WTC11 (cell line): ENCODE measurements around the gene PDXP. TPM values are rescaled to one million over a fixed set of nuclear protein-coding genes. Genes with fewer than 3 reads are reported as not detected.

Source experiments
- ATAC-seq: fragments of 200-7000 bp; cut with Tn5 transposase; 2 replicates; pipeline ENCODE4 v1.10.0; 2021; ENCODE audit warnings: mild to moderate bottlenecking, moderate library complexity
- CTCF ChIA-PET: fragments of 300-600 bp; sonication (Branson Sonifier 250); formaldehyde crosslinking; loops from one replicate; lab custom pipeline; 2021; ENCODE audit warnings: antibody characterized with exemption; lab: Charles Lee
- POLR2A ChIA-PET: fragments of 350-600 bp; sonication (Branson Sonifier 250); formaldehyde crosslinking; loops from one replicate; lab custom pipeline; 2021; ENCODE audit warnings: antibody characterized with exemption; lab: Charles Lee
- DNase-seq: peaks from one replicate; pipeline ENCODE4 v3.0.0; 2021; ENCODE audit warnings: low spot score
- H3K27ac Mint-ChIP-seq: 2 replicates; pipeline ENCODE4 v1.8.0; 2021; ENCODE audit warnings: mixed read lengths
- H3K27me3 Mint-ChIP-seq: 2 replicates; pipeline ENCODE4 v1.8.0; 2021; ENCODE audit warnings: low read depth, mild to moderate bottlenecking, moderate library complexity, mixed read lengths
- H3K36me3 Mint-ChIP-seq: 2 replicates; pipeline ENCODE4 v1.8.0; 2021; ENCODE audit warnings: mixed read lengths
- H3K4me1 Mint-ChIP-seq: 2 replicates; pipeline ENCODE4 v1.8.0; 2022; ENCODE audit warnings: mixed read lengths
- H3K4me3 Mint-ChIP-seq: 2 replicates; pipeline ENCODE4 v1.8.0; 2021; ENCODE audit warnings: mild to moderate bottlenecking, moderate library complexity, mixed read lengths
- H3K9me3 Mint-ChIP-seq: 2 replicates; pipeline ENCODE4 v1.8.0; 2021; ENCODE audit warnings: mixed read lengths
- ATF1 ChIP-seq: sonication (generic); formaldehyde crosslinking; IDR thresholded peaks from 2 replicates; pipeline ENCODE4 v1.8.1; 2023; ENCODE audit warnings: mild to moderate bottlenecking, moderate library complexity, missing genetic modification reagents
- CBFB ChIP-seq: sonication (generic); formaldehyde crosslinking; IDR thresholded peaks from 2 replicates; pipeline ENCODE4 v1.8.1; 2022; ENCODE audit warnings: mild to moderate bottlenecking, low read depth, missing genetic modification reagents
- ETV6 ChIP-seq: sonication (generic); formaldehyde crosslinking; IDR thresholded peaks from 2 replicates; pipeline ENCODE4 v1.8.1; 2022; ENCODE audit warnings: mild to moderate bottlenecking, missing genetic modification reagents
- KAT7 ChIP-seq: sonication (generic); formaldehyde crosslinking; IDR thresholded peaks from 2 replicates; pipeline ENCODE4 v1.8.1; 2023; ENCODE audit warnings: missing genetic modification reagents, mild to moderate bottlenecking, borderline replicate concordance
- MXD4 ChIP-seq: fragments of 250-450 bp; sonication (Bioruptor Pico); IDR thresholded peaks from 2 replicates; pipeline ENCODE4 v1.8.0; 2021; ENCODE audit warnings: mild to moderate bottlenecking, moderate library complexity, borderline replicate concordance
- NR3C1 ChIP-seq: sonication (generic); formaldehyde crosslinking; conservative IDR thresholded peaks from 2 replicates; pipeline ENCODE4 v1.8.1; 2023; ENCODE audit warnings: low read depth, mild to moderate bottlenecking, missing genetic modification reagents
- RORB ChIP-seq: fragments of 250-450 bp; sonication (Bioruptor Pico); IDR thresholded peaks from 2 replicates; pipeline ENCODE4 v1.9.0; 2021; ENCODE audit warnings: mild to moderate bottlenecking
- TEAD1 ChIP-seq: sonication (generic); formaldehyde crosslinking; IDR thresholded peaks from 2 replicates; pipeline ENCODE4 v1.8.0; 2022; ENCODE audit warnings: mild to moderate bottlenecking, missing genetic modification reagents
- ZBTB43 ChIP-seq: sonication (generic); formaldehyde crosslinking; IDR thresholded peaks from 2 replicates; pipeline ENCODE4 v1.8.1; 2023; ENCODE audit warnings: mild to moderate bottlenecking, missing genetic modification reagents
- ZNF317 ChIP-seq: sonication (generic); formaldehyde crosslinking; IDR thresholded peaks from 2 replicates; pipeline ENCODE4 v1.8.1; 2023; ENCODE audit warnings: low read depth, mild to moderate bottlenecking, moderate library complexity, missing genetic modification reagents, borderline replicate concordance
- ZNF671 ChIP-seq: fragments of 250-450 bp; sonication (Bioruptor Pico); IDR thresholded peaks from 2 replicates; pipeline ENCODE4 v1.8.0; 2021; ENCODE audit warnings: mild to moderate bottlenecking
- total RNA-seq: library from RNA; stranded (reverse); gene quantifications from 3 replicates; pipeline ENCODE4 v1.2.3, GENCODE V29; 2021
- TF ChIP-seq, protein P1 (sequence below): fragments of 250-450 bp; sonication (Bioruptor Pico); IDR thresholded peaks from 2 replicates; pipeline ENCODE4 v1.9.0; 2021; ENCODE audit warnings: moderate library complexity, mild to moderate bottlenecking, inconsistent platforms, borderline replicate concordance
- TF ChIP-seq, protein P2 (sequence below): sonication (generic); formaldehyde crosslinking; IDR thresholded peaks from 2 replicates; pipeline ENCODE4 v1.8.0; 2022; ENCODE audit warnings: mild to moderate bottlenecking, missing genetic modification reagents
- TF ChIP-seq, protein P3 (sequence below): sonication (generic); formaldehyde crosslinking; IDR thresholded peaks from 2 replicates; pipeline ENCODE4 v1.8.0; 2022; ENCODE audit warnings: mild to moderate bottlenecking, missing genetic modification reagents
- TF ChIP-seq, protein P4 (sequence below): sonication (generic); formaldehyde crosslinking; conservative IDR thresholded peaks from 2 replicates; pipeline ENCODE4 v1.8.1; 2023; ENCODE audit warnings: mild to moderate bottlenecking, low read depth, missing genetic modification reagents, moderate library complexity
- TF ChIP-seq, protein P5 (sequence below): sonication (generic); formaldehyde crosslinking; IDR thresholded peaks from 2 replicates; pipeline ENCODE4 v1.8.1; 2023; ENCODE audit warnings: mild to moderate bottlenecking, missing genetic modification reagents, borderline replicate concordance

The PDXP gene
- total RNA-seq, 1 experiment from 2014 or later, result 36.1 TPM

- TF ChIP-seq NR3C1 (no peak), CBFB (no peak), TEAD1 (no peak), ATF1 (CRISPR knock-in tag) (no peak), KAT7 (CRISPR knock-in tag) (no peak), RORB (CRISPR knock-in tag) (no peak), ETV6 (CRISPR knock-in tag) (no peak), ZBTB43 (CRISPR knock-in tag) (no peak), MXD4 (CRISPR knock-in tag) (no peak), ZNF671 (CRISPR knock-in tag) (no peak), ZNF317 (no peak)
- TF ChIP-seq, protein P1, sequence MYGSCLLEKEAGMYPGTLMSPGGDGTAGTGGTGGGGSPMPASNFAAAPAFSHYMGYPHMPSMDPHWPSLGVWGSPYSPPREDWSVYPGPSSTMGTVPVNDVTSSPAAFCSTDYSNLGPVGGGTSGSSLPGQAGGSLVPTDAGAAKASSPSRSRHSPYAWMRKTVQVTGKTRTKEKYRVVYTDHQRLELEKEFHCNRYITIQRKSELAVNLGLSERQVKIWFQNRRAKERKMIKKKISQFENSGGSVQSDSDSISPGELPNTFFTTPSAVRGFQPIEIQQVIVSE (CRISPR knock-in tag), result no peak
- TF ChIP-seq, protein P2, sequence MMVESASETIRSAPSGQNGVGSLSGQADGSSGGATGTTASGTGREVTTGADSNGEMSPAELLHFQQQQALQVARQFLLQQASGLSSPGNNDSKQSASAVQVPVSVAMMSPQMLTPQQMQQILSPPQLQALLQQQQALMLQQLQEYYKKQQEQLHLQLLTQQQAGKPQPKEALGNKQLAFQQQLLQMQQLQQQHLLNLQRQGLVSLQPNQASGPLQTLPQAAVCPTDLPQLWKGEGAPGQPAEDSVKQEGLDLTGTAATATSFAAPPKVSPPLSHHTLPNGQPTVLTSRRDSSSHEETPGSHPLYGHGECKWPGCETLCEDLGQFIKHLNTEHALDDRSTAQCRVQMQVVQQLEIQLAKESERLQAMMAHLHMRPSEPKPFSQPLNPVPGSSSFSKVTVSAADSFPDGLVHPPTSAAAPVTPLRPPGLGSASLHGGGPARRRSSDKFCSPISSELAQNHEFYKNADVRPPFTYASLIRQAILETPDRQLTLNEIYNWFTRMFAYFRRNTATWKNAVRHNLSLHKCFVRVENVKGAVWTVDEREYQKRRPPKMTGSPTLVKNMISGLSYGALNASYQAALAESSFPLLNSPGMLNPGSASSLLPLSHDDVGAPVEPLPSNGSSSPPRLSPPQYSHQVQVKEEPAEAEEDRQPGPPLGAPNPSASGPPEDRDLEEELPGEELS (CRISPR knock-in tag), result no peak
- TF ChIP-seq, protein P3, sequence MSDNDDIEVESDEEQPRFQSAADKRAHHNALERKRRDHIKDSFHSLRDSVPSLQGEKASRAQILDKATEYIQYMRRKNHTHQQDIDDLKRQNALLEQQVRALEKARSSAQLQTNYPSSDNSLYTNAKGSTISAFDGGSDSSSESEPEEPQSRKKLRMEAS (CRISPR knock-in tag), result no peak
- TF ChIP-seq, protein P4, sequence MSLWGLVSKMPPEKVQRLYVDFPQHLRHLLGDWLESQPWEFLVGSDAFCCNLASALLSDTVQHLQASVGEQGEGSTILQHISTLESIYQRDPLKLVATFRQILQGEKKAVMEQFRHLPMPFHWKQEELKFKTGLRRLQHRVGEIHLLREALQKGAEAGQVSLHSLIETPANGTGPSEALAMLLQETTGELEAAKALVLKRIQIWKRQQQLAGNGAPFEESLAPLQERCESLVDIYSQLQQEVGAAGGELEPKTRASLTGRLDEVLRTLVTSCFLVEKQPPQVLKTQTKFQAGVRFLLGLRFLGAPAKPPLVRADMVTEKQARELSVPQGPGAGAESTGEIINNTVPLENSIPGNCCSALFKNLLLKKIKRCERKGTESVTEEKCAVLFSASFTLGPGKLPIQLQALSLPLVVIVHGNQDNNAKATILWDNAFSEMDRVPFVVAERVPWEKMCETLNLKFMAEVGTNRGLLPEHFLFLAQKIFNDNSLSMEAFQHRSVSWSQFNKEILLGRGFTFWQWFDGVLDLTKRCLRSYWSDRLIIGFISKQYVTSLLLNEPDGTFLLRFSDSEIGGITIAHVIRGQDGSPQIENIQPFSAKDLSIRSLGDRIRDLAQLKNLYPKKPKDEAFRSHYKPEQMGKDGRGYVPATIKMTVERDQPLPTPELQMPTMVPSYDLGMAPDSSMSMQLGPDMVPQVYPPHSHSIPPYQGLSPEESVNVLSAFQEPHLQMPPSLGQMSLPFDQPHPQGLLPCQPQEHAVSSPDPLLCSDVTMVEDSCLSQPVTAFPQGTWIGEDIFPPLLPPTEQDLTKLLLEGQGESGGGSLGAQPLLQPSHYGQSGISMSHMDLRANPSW (CRISPR knock-in tag), result no peak
- TF ChIP-seq, protein P5, sequence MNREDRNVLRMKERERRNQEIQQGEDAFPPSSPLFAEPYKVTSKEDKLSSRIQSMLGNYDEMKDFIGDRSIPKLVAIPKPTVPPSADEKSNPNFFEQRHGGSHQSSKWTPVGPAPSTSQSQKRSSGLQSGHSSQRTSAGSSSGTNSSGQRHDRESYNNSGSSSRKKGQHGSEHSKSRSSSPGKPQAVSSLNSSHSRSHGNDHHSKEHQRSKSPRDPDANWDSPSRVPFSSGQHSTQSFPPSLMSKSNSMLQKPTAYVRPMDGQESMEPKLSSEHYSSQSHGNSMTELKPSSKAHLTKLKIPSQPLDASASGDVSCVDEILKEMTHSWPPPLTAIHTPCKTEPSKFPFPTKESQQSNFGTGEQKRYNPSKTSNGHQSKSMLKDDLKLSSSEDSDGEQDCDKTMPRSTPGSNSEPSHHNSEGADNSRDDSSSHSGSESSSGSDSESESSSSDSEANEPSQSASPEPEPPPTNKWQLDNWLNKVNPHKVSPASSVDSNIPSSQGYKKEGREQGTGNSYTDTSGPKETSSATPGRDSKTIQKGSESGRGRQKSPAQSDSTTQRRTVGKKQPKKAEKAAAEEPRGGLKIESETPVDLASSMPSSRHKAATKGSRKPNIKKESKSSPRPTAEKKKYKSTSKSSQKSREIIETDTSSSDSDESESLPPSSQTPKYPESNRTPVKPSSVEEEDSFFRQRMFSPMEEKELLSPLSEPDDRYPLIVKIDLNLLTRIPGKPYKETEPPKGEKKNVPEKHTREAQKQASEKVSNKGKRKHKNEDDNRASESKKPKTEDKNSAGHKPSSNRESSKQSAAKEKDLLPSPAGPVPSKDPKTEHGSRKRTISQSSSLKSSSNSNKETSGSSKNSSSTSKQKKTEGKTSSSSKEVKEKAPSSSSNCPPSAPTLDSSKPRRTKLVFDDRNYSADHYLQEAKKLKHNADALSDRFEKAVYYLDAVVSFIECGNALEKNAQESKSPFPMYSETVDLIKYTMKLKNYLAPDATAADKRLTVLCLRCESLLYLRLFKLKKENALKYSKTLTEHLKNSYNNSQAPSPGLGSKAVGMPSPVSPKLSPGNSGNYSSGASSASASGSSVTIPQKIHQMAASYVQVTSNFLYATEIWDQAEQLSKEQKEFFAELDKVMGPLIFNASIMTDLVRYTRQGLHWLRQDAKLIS (CRISPR knock-in tag), result no peak
- POLR2A ChIA-PET, result no interaction called here
- ATAC-seq, result no peak
Observed at GRCh38 chr22:37661160-37661924, 2.8 kb downstream of the PDXP start.

More at GRCh38 chr22:37661160-37661924, 2.8 kb downstream of the PDXP start:
- Mint-ChIP-seq H3K27me3 (no peaks in the 10 kb centered on the region), H3K9me3 (no peaks in the 10 kb centered on the region), H3K4me3 (no peak overlapping the region), H3K36me3 (peaks cover 10% of the 10 kb centered on the region; the same call in 1 of the 2 replicates), H3K4me1 (peaks cover 29% of the 10 kb centered on the region), H3K27ac (peak overlapping the region; percentile 19; the same call in 1 of the 2 replicates)
- CTCF ChIA-PET, result interaction anchor here (0.7 to 12.1 kb wide), 14 partner anchors 10 to 130 kb away, joined by 3 to 161 read pairs (median 4); partner anchors contain the start of genes GGA1, LGALS1, SH3BP1 and TRIOBP
- no peak for DNase-seq
